SK-N-MC (cell line): ENCODE data around the gene STX2.

Experiments used
- DNase-seq: peaks from one replicate; pipeline ENCODE4 v3.0.0-alpha.2; 2011; ENCODE audit warnings: low read depth, low spot score
- H3K27ac ChIP-seq: fragments of 200-600 bp; sonication (generic); 2 replicates; pipeline ENCODE4 v1.5.1; 2016; ENCODE audit warnings: mixed run types
- H3K36me3 ChIP-seq: fragments of 200-600 bp; sonication (generic); 2 replicates; pipeline ENCODE4 v1.6.1; 2017; ENCODE audit warnings: antibody characterized with exemption, low read length, mixed read lengths; ENCODE audit not compliant: insufficient read depth
- H3K4me3 ChIP-seq: fragments of 200-600 bp; sonication (generic); 2 replicates; pipeline ENCODE4 v1.5.1; 2016
- H3K9ac ChIP-seq: fragments of 200-600 bp; sonication (generic); 2 replicates; pipeline ENCODE4 v1.8.0; 2017; ENCODE audit warnings: mixed run types, mixed read lengths; ENCODE audit not compliant: insufficient read length
- H3K9me3 ChIP-seq: fragments of 200-600 bp; sonication (generic); 2 replicates; pipeline ENCODE4 v1.6.1; 2017; ENCODE audit warnings: low read depth, mild to moderate bottlenecking, antibody characterized with exemption, low read length, moderate library complexity, mixed read lengths
- EZH2 ChIP-seq: fragments of 200-600 bp; sonication (generic); IDR thresholded peaks from one replicate; pipeline ENCODE4 v1.6.1; 2017; ENCODE audit warnings: antibody characterized with exemption
- FOXP2 ChIP-seq: optimal IDR thresholded peaks from 2 replicates; pipeline ENCODE3; 2011; ENCODE audit warnings: mild to moderate bottlenecking, moderate library complexity; ENCODE audit not compliant: insufficient read depth; ENCODE audit errors: extremely low read length, control extremely low read depth
- POLR2AphosphoS5 ChIP-seq: IDR thresholded peaks from 2 replicates; pipeline ENCODE4 v1.6.1; 2012; ENCODE audit warnings: mild to moderate bottlenecking, low read depth, low read length, borderline replicate concordance

STX2 gene

DNA sequence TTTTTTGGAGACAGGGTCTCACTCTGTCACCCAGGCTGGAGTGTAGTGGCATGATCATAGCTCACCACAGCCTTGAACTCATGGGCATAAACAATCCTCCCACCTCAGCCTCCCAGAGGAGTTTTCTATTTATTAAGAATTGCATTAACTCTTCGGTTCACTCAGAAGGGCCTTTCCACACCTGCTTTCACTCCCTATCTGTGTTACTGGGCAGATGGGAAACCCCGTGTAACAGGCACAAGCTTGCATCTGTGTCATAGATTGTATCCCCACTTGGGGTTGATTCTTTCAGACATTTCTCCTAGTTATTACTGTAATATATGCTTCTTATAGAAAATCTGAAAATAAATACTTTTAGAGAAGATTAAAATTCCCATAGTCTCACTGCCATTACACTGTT, 38.7 kb downstream of the STX2 start:
- no peak for DNase-seq
- Histone ChIP-seq H3K27ac (no peak overlapping the region), H3K9ac (no peak overlapping the region), H3K4me3 (no peak overlapping the region), H3K36me3 (peaks cover 65% of the 10 kb centered on the region), H3K9me3 (no peaks in the 10 kb centered on the region)
- TF ChIP-seq FOXP2 (no peak), POLR2AphosphoS5 (no peak), EZH2 (no peak)

DNA sequence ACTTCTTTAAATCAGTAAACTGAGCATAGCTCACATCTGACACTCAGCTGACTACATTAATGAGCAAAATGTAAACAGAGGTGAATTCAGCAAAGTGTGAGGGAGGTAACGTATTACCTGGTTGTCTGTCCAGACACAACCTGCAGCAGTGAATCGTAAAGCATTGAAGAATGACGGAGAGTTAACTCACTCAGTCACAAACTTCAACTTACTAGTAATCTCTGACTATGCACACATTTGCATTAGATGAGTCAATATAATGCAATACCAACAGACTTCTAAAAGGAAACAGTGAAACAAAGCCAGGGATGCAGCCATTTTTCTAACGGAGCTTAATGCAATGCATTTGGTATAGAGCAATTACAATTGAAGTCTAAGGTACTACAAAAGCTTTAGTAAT, 40.0 kb downstream of the STX2 start:
- Histone ChIP-seq H3K36me3 (peaks cover 62% of the 10 kb centered on the region), H3K27ac (no peak overlapping the region)
- TF ChIP-seq FOXP2: no peak
- TF ChIP-seq POLR2AphosphoS5: no peak
- no peak for TF ChIP-seq EZH2

DNA sequence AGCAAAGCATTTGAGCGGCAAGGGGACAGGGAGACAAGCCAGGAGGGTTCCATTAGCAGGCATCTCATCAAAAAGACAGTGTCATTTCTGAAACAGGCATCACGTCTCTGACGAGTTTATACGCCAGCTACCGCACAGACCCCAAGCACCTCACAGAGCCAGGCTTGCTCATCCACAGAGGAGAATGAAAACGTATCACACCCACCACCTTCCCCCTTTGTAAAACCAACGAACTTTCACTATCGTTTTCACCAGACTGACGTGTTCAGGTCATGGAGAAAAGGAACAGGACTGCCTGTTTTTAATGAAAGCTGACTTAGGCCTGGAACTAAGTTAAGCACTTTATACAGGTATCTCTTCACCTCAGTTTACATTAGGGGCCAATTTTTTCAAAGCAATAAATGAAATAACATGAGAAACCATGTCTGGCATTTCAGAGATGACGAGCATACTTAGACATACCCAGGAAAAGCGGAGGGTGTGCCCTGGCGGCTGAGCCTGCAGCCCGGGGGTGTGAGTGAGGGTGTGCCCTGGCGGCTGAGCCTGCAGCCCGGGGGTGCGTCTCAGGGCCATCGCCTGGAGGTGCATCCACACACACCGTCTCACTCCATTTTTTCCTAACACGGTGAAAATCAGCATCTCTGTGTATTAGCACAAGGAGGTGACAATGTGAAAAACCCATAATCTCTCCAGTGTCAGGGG, 41.9 kb downstream of the STX2 start:
- H3K9ac ChIP-seq: no peak overlapping the region
- H3K9me3 ChIP-seq: no peaks in the 10 kb centered on the region
- no peak overlapping the region for H3K27ac ChIP-seq
- TF ChIP-seq EZH2 (no peak), POLR2AphosphoS5 (no peak), FOXP2 (no peak)
- H3K4me3 ChIP-seq: no peak overlapping the region
- H3K36me3 ChIP-seq: peaks cover 57% of the 10 kb centered on the region
- DNase-seq: no peak

More for the DNA sequence above, 40.0 kb downstream of the STX2 start:
- DNase-seq: no peak
- Histone ChIP-seq H3K9ac (no peak overlapping the region), H3K9me3 (no peaks in the 10 kb centered on the region), H3K4me3 (no peak overlapping the region)

DNA sequence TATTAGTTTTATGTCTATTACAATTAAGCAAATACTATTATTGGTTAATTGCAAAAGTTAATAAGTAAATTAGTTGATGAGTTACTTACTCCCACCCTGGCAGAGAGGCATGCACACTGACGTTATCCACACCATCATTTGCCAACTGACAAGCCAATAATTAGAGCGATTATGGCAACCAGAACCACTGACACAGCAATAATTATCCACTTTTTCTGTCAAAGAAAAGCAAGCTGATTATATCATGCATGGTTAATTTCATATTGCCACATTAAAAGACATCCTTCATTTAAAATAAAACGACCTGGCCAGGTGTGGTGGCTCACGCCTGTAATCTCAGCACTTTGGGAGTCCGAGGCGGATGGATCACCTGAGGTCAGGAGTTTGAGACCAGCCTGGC, 43.1 kb downstream of the STX2 start:
- no peak overlapping the region for H3K4me3 ChIP-seq
- no peak for DNase-seq
- no peaks in the 10 kb centered on the region for H3K9me3 ChIP-seq
- H3K27ac ChIP-seq: no peak overlapping the region
- no peak for TF ChIP-seq FOXP2
- TF ChIP-seq EZH2: no peak
- no peak for TF ChIP-seq POLR2AphosphoS5
- no peak overlapping the region for H3K9ac ChIP-seq
- peaks cover 60% of the 10 kb centered on the region for H3K36me3 ChIP-seq

DNA sequence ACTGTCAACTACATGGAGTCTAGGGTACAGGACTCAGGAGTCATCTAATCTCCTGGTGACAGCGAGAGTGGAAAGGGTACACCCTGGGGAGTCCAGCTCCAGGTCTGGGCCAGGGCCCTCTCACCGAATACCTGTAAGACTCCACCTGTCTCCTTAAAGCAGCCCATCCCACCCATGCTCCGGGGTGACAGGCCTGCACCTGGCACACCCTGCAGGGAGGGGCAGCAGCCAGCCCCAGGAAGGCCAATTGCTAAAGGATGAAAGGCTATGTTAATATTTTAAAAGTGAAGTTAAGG, 45.5 kb downstream of the STX2 start:
- no peak for TF ChIP-seq EZH2
- no peak for TF ChIP-seq FOXP2
- no peak for TF ChIP-seq POLR2AphosphoS5
- peaks cover 43% of the 10 kb centered on the region for H3K36me3 ChIP-seq
- no peak for DNase-seq
- H3K27ac ChIP-seq: no peak overlapping the region
- H3K9ac ChIP-seq: no peak overlapping the region
- H3K4me3 ChIP-seq: no peak overlapping the region
- no peaks in the 10 kb centered on the region for H3K9me3 ChIP-seq

DNA sequence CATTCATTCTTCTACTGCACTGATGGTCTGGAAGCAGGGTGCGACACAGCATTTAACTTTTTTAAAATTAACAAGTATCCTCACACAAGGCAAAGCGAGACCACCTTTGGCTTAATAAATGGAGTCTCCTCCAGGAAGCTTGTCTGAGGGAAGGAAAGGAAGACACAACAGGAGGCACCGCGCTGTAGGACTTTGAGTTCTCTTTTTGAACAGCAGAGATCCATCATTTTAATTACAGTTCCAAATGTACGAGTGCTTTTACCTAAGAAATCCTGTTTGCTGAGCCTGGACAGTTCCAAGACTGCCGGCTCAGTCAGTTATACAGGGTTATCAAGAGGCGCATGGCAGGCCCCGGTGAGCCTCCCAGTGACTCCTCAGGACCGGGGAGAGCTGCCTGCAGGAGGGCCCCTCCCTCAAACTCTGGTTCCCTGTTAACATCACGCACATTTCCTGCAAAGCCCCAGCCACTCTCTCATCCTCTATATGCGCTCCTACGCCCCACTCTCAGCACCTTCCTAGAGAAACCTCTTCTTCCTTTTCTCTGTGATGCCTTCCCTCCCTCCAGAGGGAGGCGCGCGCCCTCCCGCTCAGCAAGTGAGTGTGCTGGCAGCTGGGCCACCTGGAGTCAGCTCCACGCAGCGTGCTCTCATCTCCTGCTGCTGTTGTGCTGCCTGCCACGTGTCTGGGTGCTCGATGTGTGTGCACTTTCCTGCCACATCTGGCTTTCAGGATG, 46.1 kb downstream of the STX2 start:
- no peak for TF ChIP-seq FOXP2
- no peak for TF ChIP-seq EZH2
- TF ChIP-seq POLR2AphosphoS5: no peak
- H3K4me3 ChIP-seq: no peak overlapping the region
- H3K27ac ChIP-seq: no peak overlapping the region
- H3K9ac ChIP-seq: no peak overlapping the region
- H3K36me3 ChIP-seq: peaks cover 42% of the 10 kb centered on the region; the same call in 1 of the 2 replicates
- no peak for DNase-seq
- H3K9me3 ChIP-seq: no peaks in the 10 kb centered on the region

DNA sequence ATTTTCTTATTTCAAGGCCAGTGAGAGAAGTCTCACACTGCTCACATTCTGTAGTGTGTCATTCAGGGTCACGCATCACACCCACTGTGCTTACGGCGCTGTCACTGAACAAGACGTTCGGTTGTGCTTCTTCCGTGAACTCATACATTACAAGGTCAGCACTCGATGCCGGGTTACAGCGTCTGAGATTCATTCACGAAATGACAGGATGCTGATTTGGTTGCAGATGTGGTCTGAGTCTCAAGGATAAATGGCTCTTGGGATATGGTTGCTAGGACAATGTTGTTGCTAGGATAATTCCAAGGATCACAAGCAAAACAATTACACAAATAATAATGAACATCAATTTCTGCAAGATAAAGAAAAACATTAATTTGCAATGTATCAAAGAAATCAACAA, 47.4 kb downstream of the STX2 start:
- Histone ChIP-seq H3K27ac (no peak overlapping the region), H3K36me3 (peaks cover 30% of the 10 kb centered on the region; the same call in 1 of the 2 replicates), H3K4me3 (no peak overlapping the region), H3K9ac (no peak overlapping the region), H3K9me3 (no peaks in the 10 kb centered on the region)
- no peak for DNase-seq
- TF ChIP-seq POLR2AphosphoS5 (no peak), EZH2 (no peak), FOXP2 (no peak)

DNA sequence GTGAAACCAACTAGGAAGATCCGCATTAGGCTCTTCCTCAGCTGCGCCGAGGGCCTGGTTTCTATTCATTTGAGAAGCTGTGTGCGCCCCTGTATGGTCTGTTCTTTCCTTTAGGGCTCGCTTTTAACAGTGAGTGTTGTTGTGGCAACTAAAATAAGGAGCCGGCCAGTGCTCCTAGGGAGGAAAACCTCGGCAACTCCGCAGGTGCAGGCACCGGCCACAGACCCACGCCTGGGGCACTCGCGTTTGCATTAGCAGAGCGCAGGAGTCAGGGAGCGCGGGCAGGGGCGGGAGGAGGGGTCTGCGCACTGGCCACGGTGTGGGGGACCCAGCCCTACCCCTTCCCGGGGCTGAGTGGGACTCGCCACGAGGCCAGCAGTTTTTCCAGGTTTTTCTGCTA, 50.5 kb downstream of the STX2 start:
- TF ChIP-seq EZH2: no peak
- no peak for TF ChIP-seq POLR2AphosphoS5
- TF ChIP-seq FOXP2: no peak
- no peak for DNase-seq
- Histone ChIP-seq H3K36me3 (peaks cover 18% of the 10 kb centered on the region; the same call in 1 of the 2 replicates), H3K9ac (no peak overlapping the region), H3K9me3 (no peaks in the 10 kb centered on the region), H3K4me3 (no peak overlapping the region), H3K27ac (no peak overlapping the region)
